K562 (cell line): Measurements from ENCODE around the gene SPAG4. TPM values are rescaled to one million over a fixed set of nuclear protein-coding genes. Genes with fewer than 3 reads are reported as not detected.

Experiments
- ATAC-seq: fragments of 200-7000 bp; cut with Tn5 transposase; 3 replicates; pipeline ENCODE4 v1.9.1; 2020; ENCODE audit warnings: moderate library complexity
- BruUV-seq: library from RNA; stranded (reverse); fragments of 400-500 nt; replicated peaks from 2 replicates; lab custom pipeline; 2021; lab: Mats Ljungman, UMichigan
- CTCF ChIA-PET: fragments of 300-600 bp; formaldehyde crosslinking; extraction: SDS; loops from one replicate; lab custom pipeline; 2021; ENCODE audit warnings: low intra/inter-chr PET ratio; lab: Yijun Ruan, JAX
- POLR2A ChIA-PET: fragments of 300-600, 350-650 bp; sonication (Branson Sonifier 250); formaldehyde crosslinking; extraction: SDS; loops from one replicate; lab custom pipeline; 2021; ENCODE audit warnings: antibody characterized with exemption, inconsistent platforms; lab: Yijun Ruan, JAX
- DNase-seq, 4 experiments: peaks; one replicate each; pipeline versions ENCODE4 v3.0.0 to v3.0.0-alpha.2; 2011 to 2018; ENCODE audit warnings: low spot score in 3 of 4, mixed read lengths in 3 of 4; ENCODE audit errors: extremely low read depth in 1 of 4
- FAIRE-seq: peaks from 2 replicates; lab custom pipeline; 2011; peaks lifted over from hg19 to GRCh38; lab: Jason Lieb, UNC
- H2AFZ ChIP-seq: 2 replicates; pipeline ENCODE4 v1.6.0; 2011; ENCODE audit warnings: low read depth, low read length, control low read depth, inconsistent platforms
- H3K27ac ChIP-seq: fragments of 200-600 bp; 3 replicates; pipeline ENCODE4 v1.8.0; 2011; ENCODE audit warnings: low read depth, mild to moderate bottlenecking, control low read depth, inconsistent platforms, low read length, moderate library complexity, mixed read lengths; ENCODE audit errors: extremely low read depth
- H3K27me3 ChIP-seq, 2 experiments: fragments of 300-600 bp in 1 of 2; 2 replicates in 1 of 2; 3 replicates in 1 of 2; pipeline versions ENCODE4 v1.6.0 to v1.8.0; 2011; ENCODE audit warnings: inconsistent platforms in 2 of 2, low read length in 2 of 2, mild to moderate bottlenecking in 1 of 2, mixed read lengths in 1 of 2, moderate library complexity in 1 of 2; ENCODE audit not compliant: control insufficient read depth in 2 of 2, insufficient read depth in 2 of 2
- H3K36me3 ChIP-seq: fragments of 300-600 bp; 3 replicates; pipeline ENCODE4 v1.8.0; 2011; ENCODE audit warnings: mild to moderate bottlenecking, low read length, inconsistent platforms; ENCODE audit not compliant: control insufficient read depth, insufficient read depth
- H3K4me1 ChIP-seq, 2 experiments: fragments of 200-600 bp in 1 of 2; replicated peaks in 1 of 2; 2 replicates in 1 of 2; 3 replicates in 1 of 2; pipeline versions ENCODE4 v1.5.1 to v1.8.0; 2011; ENCODE audit warnings: inconsistent platforms in 2 of 2, low read length in 2 of 2, mild to moderate bottlenecking in 1 of 2, mixed read lengths in 1 of 2, moderate library complexity in 1 of 2; ENCODE audit not compliant: control insufficient read depth in 2 of 2, insufficient read depth in 2 of 2
- H3K4me2 ChIP-seq: 2 replicates; pipeline ENCODE4 v1.6.1; 2011; ENCODE audit warnings: low read length, control low read depth, inconsistent platforms, mixed read lengths; ENCODE audit not compliant: insufficient read depth
- H3K4me3 ChIP-seq: fragments of 200-600 bp; sonication (generic), shearing (Covaris generic); 2 replicates; pipeline ENCODE4 v1.5.1; 2016; ENCODE audit warnings: control low read depth, inconsistent platforms
- H3K79me2 ChIP-seq: fragments of 200-600 bp; 3 replicates; pipeline ENCODE4 v1.8.0; 2011; ENCODE audit warnings: low read length, inconsistent platforms; ENCODE audit not compliant: control insufficient read depth, insufficient read depth
- H3K9ac ChIP-seq, 2 experiments: 2 replicates each; pipeline versions ENCODE4 v1.6.0 to v1.6.1; 2011; ENCODE audit warnings: low read depth in 2 of 2, low read length in 2 of 2, control low read depth in 1 of 2, inconsistent platforms in 1 of 2, mild to moderate bottlenecking in 1 of 2, mixed read lengths in 1 of 2; ENCODE audit not compliant: insufficient read depth in 1 of 2
- H3K9me1 ChIP-seq: one replicate; pipeline ENCODE4 v1.6.0; 2011; ENCODE audit warnings: inconsistent platforms, mild to moderate bottlenecking, low read length, moderate library complexity; ENCODE audit not compliant: control insufficient read depth, insufficient read depth
- H3K9me3 ChIP-seq: replicated peaks from 2 replicates; pipeline ENCODE4 v1.5.1; 2011; ENCODE audit warnings: low read depth, low read length, inconsistent platforms; ENCODE audit not compliant: control insufficient read depth, insufficient read depth
- H4K20me1 ChIP-seq: replicated peaks from 2 replicates; pipeline ENCODE4 v1.6.1; 2011; ENCODE audit warnings: low read length, inconsistent platforms, mixed read lengths; ENCODE audit not compliant: control insufficient read depth, insufficient read depth
- ADNP ChIP-seq: fragments of 200-800 bp; sonication (Bioruptor generic); IDR thresholded peaks from 2 replicates; pipeline ENCODE4 v1.6.1; 2016; ENCODE audit warnings: missing genetic modification characterization, missing compliant biosample characterization
- DMBX1 ChIP-seq: fragments of 250-450 bp; sonication (Bioruptor Pico); IDR thresholded peaks from 2 replicates; pipeline ENCODE4 v1.8.0; 2022; ENCODE audit warnings: inconsistent platforms, mild to moderate bottlenecking, moderate library complexity, borderline replicate concordance
- ZNF79 ChIP-seq: fragments of 250-450 bp; sonication (Bioruptor Pico); IDR thresholded peaks from 2 replicates; pipeline ENCODE4 v1.4.0; 2020; ENCODE audit warnings: low read depth, mild to moderate bottlenecking, moderate library complexity
- WGBS: fragments of 100-300 bp; shearing (Covaris generic); methylation state at CpG from one replicate; pipeline ENCODE4 v1.1.6; 2016; ENCODE audit warnings: low coverage, mixed read lengths; ENCODE audit not compliant: insufficient coverage; ENCODE audit errors: missing lambda C conversion rate; 5-methylcytosine and 5-hydroxymethylcytosine counted together
- in situ Hi-C: fragments of 300-500 bp; cut with MboI; formaldehyde crosslinking; loops from 4 replicates; pipeline ENCODE4 v1.15.0; 2018; ENCODE audit warnings: inconsistent platforms, mixed read lengths
- intact Hi-C: fragments of 100-400 bp; cut with micrococcal nuclease; formaldehyde crosslinking; loops from 2 replicates; pipeline ENCODE4 v1.14.2; 2022
- polyA plus RNA-seq, 8 experiments: library from polyadenylated mRNA; depleted of rRNA in 4 of 8; stranded (reverse) in 5 of 8; unstranded in 3 of 8; fragments of >200 nt; fragmentation: Nextera tagmentation in 2 of 8; fragmentation: Illumina TruSeq in 1 of 8; extraction: Ambion mirVana in 2 of 8; extraction: Trizol in 1 of 8; gene quantifications; 2 replicates each; pipeline versions ENCODE4 v1.2.1 to v1.2.3, GENCODE V29; 2011 to 2014; ENCODE audit warnings: inconsistent platforms in 1 of 8, missing spikeins in 1 of 8
- total RNA-seq, 7 experiments: library from RNA; depleted of rRNA in 6 of 7; stranded (reverse); fragments of >200 nt in 6 of 7; fragmentation: Illumina TruSeq in 2 of 7; extraction: Trizol in 2 of 7; gene quantifications; 2 replicates each; pipeline versions ENCODE4 v1.2.1 to v1.2.3, GENCODE V29; 2011 to 2021; ENCODE audit warnings: low replicate concordance in 1 of 7

SPAG4 gene
- total and polyA plus RNA-seq, 9 of the 15 experiments (the other 6 are each of a cell fraction or from before 2014, with no cell fraction given), result 1.6 to 11.4 (median 4.6) TPM

- no peak for ATAC-seq
- TF ChIP-seq ZNF79 (CRISPR knock-in tag) (no peak), ADNP (tag) (no peak), DMBX1 (CRISPR knock-in tag) (no peak)
- ChIA-PET POLR2A (interaction anchor here (0.6 to 2.7 kb wide), 5 partner anchors 15 to 1150 kb away, joined by 3 to 7 read pairs (median 3); partner anchors contain the start of gene SPAG4), CTCF (no interaction called here)
- Histone ChIP-seq H3K4me3 (no peak overlapping the region), H3K9me3 (no peaks in the 10 kb centered on the region), H3K4me2 (no peak overlapping the region), H3K79me2 (no peaks in the 10 kb centered on the region), H3K36me3 (no peaks in the 10 kb centered on the region), H3K27ac (no peak overlapping the region), H3K4me1 (peaks cover 0 to 5% of the 10 kb centered on the region in 2 experiments; a peak in 3 of 5 replicates), H4K20me1 (no peaks in the 10 kb centered on the region), H2AFZ (no peak overlapping the region), H3K9me1 (no peaks in the 10 kb centered on the region), H3K9ac (no peak overlapping the region), H3K27me3 (peaks cover 0 to 6% of the 10 kb centered on the region in 2 experiments; a peak in 2 of 5 replicates)
- 46% methylated on average over 15 of the region's 18 CpGs for WGBS
- no TSS peak for BruUV-seq
- intact Hi-C loops (no loop called here), in situ Hi-C loops (no loop called here)
- no peak for FAIRE-seq
- DNase-seq, result peak in 2 of 4 experiments; percentile 4 to 11
Observed at GRCh38 chr20:35583636-35584560, 31.7 kb upstream of the SPAG4 start.
